Activated CD4-positive, alpha-beta T cell treated with anti-CD3 and anti-CD28 coated beads, Interleukin-10, Interleukin-2, amounts not matched to agents 100 ng/mL and 50 ng/mL, durations not matched to agents 16 hours and 8 hours (primary cell): ENCODE results near the gene CACNG4.

Source experiments
- DNase-seq: peaks from one replicate; pipeline ENCODE4 v3.0.0-alpha.2; 2020

The CACNG4 gene

DNA sequence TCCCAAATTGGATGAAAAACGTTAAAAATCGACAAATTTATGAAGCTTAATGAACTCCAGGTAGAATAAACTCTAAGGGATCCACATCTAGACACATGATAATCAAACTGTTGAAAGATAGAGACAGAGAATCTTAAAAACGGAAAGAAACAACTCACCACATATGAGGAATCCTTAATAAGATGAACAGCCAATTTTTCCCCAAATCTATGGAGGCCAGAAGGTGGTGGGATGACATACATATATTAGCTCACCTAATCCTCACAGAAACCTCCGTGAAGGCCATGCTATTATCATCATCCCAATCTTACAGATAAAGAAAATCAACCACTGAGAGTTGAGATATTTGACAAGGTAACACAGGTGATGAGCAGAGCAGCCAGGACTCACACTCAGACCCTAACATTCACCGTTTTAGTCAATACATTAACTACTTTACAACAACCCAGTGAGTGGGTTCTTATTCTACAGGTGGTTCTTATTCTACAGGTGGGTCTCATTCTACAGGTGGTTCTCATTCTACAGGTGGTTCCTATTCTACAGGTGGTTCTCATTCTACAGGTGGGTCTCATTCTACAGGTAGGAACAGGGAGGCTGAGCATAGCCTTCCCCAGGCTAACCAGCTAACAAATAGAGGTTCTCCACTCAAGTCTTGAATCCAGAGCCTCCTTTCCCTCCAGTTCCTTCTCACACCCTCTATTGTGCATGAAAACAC, 84.7 kb downstream of the CACNG4 start:
- no peak for DNase-seq

DNA sequence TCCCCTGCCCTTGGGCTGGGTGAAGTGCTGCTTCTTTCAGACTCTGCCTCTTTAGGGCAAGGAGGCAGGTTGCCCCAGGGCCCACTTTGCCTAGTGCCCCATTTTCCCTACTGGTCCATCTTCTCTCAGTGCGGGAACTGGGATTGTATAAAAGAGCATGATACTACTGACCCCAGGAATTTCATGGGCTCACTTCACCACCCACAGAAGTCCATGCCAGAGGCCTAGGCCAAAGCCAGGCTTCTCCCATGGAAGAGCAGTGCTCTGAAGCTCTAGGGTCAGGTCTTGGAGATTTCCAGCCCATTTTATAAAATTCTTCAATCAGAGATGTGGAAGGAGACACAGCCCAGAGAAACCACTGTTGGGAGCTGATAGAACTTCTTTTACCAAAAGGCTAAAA, 85.6 kb downstream of the CACNG4 start:
- no peak for DNase-seq

DNA sequence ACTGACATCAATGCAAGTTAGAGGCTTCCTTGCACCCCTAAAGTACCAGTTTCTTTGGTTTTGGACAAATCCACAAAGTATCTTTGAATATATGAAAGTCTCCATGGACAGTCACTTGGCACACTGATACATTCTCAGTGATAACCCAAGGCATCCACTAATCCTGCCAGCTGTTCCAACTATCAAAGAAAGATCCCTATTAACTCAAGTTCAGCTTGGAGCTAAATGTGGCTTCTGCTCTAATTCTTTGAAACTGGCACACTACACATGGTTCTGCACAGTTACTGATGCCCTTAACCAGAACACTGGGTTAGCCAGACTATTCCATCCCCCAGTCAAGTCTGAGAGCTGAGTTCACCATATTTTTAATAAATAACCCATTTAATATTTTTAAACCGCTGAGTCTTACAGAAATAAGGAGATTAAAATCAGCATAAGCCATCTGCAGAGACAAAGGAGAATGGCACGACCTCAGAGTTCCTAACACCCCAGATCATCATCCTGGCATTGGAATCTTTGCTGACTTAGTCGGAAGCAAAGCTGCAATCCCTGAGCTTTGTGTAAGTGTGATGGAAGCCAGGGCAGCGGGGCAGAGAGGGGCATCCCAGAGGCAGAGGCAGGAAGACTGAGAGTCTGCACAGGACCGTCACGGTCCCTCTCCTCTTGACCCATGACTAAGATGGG, 86.1 kb downstream of the CACNG4 start:
- DNase-seq: no peak

DNA sequence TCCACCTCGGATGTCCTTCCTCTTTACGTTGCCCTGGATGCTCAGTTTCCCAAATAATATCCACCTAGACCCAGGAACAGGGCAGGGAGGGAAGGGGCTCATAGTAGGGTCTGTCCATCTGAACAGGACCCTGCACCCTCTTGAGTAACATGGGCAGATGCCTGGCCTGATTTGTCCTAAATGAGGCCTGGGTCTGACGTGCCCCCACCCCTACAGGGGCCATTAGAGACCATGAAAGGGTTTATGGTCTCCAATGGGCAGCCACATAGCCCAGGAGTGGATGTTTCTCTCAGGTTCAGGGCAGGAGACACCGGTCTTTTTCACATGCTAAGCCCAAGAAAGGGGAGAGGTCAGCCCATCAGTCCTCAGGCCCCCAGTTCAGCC, 86.6 kb downstream of the CACNG4 start:
- no peak for DNase-seq

DNA sequence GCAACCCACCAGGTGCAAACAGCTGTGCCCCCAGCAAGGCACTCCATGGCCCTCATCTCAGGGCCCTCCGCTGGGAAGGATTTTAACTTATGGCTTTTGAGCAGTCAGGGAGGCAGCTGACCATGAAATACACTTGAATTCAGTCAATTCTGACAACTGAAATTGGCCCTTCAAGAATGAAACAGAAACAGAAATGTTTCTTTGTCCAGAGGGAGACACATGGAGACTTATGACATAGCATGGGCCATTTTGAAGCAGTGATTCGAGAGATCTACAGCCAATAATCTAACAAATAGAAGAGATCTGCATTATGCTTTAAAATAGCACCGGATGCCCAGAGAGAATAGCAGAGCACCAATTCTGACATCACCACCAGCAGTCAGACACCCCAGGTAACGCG, 87.3 kb downstream of the CACNG4 start:
- no peak for DNase-seq

DNA sequence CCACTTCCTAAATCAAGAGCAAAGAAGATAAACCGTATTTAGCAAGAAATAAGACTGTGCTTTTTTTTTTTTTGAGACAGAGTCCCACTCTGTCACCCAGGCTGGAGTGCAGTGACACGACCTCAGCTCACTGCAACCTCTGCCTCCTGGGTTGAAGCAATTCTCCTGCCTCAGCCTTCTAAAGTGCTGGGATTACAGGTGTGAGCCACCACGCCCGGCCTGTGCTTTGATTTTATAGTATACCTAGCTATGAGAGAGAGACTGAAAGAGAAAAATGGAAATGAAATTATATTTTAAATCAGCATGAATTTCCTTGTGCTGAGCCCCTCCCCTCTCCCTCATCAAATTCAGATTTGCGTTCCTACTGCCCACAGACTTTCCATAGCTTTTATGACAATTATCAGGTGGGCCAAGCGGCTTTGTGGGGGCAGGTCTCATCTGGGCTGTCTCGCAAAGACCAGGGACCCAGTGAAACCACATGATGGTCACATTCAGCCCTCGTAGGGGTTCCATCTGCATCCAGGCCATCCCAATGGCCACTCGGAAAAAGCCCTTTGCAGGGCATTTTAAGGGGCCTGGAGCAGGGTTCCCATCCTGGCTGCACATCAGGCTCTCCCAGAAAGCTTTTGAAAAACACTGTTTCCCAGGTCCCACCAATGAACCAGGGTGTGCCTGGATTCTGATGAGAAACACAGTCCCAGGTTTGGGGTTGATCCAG, 88.4 kb downstream of the CACNG4 start:
- DNase-seq: no peak

DNA sequence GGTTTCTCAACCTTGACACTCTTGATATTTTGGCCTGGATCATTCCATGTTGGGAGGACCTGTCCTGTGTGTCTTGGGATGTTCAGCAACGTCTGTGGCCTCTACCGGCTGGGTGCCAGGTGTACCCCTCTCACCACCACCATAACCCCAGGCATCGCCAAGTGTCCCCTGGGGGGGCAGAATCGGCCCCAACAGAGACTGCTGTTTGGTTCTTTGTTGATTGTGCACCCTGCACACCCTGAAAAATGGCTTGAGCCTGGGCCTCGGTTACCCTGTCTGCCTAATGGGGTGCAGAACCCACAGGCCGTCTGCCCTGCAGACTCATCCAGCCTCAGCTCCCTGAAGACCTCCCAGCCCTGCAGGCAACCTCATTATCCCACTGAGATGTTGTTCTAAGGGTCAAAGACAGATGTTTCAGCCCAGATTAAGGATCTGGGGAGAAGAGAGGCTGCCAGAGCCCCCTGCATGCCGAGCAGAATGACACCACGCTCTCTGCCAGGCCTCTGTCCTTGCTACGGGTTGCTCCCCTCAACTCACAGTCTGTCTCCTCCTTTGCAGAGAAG, 89.0 kb downstream of the CACNG4 start:
- no peak for DNase-seq

DNA sequence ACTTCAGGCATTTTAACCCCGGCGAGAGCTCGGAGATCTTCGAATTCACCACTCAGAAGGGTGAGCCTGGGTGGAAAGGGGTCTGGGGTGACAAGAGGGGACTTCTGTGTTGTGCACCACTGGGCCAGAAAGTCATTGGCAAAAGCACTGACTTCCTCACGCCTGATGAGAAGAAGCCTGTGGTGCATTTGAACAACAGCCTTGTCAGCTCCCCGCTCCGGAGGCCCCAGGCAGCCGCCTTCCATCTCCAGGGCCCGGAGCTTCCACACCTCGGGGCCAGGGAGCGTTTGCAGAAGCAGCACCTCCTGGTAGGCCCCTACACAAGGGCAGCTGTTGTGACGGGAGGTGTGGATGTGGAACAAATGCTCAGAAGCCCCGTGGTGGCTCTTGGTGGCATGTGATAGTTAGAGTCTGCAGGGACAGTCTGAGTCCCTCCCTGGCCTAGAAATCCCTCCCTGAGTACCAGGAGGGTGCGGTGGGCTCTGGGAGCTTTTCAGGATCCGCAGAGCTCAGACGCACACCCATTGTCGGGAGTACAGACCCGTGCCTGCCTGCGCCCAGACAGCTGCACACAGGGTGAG, 89.6 kb downstream of the CACNG4 start:
- DNase-seq: no peak

DNA sequence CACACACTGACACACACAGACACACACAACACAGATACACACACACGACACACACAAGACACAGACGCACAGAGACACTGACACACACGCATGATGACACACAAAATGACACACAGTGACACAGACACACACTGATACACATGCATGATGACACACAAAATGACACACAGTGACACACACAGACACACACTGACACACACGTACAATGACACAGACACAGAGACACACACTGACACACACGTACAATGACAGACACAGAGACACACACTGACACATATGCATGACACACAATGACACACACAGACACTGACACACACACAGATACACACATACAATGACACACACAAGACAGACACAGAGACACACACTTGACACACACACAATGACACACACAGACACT, 90.1 kb downstream of the CACNG4 start:
- DNase-seq: no peak

DNA sequence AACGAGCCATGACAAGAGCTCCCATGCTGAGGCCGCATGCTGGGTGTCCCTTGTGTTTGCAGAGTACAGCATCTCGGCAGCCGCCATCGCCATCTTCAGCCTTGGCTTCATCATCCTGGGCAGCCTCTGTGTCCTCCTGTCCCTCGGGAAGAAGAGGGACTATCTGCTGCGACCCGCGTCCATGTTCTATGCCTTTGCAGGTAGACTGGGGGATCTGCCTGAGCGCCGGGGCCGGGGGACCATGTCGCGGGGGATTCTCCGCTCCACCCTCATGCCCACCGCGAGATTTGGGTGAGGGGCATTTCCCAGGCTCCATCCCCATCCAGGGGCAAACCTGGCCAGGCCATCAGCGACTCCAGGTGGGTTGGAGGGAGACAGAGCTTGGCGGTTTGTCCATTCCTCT, 90.5 kb downstream of the CACNG4 start:
- no peak for DNase-seq

DNA sequence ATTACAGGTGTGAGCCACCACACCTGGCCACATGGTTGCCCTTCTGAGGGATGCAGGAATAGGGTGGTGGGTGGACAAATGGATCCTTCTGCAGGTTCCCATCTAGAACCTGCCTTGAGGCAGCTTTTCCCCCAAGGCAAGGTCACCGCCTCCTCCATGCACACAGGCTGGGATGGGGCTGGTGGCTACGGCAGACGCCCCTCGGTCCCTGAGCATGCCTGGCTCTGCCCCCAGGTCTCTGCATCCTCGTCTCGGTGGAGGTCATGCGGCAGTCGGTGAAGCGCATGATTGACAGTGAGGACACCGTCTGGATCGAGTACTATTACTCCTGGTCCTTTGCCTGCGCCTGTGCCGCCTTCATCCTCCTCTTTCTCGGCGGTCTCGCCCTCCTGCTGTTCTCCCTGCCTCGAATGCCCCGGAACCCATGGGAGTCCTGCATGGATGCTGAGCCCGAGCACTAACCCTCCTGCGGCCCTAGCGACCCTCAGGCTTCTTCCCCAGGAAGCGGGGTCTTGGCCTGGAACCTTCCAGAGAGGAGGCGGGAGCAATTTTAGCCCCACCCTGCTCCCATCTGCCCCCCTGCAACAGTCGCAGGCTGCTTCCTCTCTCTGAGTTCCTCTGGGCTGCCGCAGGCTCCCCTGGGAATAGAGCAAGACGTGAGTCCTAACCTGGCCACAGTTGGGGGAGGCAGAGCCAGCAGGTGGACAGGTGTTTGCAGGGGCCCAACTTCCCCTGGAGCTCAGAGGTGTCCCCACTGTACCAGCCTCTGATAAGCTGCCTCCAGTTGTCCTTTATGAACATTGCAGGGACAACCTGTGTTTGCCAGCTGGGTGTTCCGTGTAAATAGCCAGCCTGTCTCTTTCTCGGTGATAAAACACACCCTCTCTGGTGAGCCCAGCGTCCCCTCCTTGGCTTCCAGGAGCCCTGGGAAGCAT, 91.6 kb downstream of the CACNG4 start:
- DNase-seq: no peak

DNA sequence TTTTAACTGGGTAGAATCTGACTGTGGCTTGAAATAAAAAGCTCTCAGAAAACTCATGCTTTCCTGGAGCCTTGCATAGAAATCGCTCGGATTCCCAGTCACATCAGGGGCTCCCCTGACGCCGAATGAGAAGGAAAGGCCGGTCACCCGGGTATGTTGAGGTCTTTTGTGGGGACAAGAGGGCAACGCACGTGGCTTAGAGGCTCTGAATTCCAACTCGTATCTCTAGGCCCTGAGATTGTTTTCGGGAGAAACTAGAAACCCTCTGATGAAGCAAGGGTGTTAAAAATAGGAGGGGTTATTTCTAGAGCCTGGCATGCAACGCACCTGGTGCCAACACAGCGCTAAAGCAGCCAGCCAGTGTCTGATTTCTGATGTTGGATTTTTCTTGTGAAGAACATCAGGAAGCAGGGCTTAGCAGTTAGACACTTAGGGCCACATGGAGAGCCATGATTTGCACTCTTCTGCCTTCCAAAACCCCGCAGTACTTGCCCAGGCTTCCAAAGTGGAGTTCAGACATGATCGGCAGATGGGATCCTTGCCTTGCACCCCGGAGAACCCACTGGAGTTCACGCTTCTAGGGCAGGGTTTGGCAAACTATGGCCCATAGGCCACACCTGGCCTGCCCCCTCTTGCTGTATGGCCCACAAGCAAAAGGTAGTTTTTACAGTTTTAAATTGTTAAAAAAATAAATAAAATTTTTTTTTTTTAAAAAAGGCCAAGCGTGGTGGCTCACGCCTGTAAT, 92.4 kb downstream of the CACNG4 start:
- no peak for DNase-seq

DNA sequence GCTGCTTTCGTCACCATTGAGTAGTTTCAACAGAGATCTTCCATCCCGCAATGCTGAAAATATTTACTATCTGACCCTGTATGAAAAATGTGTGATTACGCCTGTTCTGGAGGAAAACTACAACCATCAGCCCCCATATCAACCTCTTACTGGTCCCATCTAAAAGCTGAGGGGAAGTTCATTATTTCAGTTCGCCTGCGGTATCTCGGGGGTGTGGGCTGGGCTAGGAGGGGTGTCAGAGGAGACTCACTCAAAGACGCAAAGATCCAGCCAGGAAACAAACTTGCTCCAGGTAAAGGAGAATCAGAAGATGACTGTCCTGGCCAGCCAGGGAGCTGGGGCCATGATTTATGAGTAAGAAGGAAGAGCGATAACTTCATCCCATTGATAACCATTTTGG, 93.5 kb downstream of the CACNG4 start:
- DNase-seq: no peak

DNA sequence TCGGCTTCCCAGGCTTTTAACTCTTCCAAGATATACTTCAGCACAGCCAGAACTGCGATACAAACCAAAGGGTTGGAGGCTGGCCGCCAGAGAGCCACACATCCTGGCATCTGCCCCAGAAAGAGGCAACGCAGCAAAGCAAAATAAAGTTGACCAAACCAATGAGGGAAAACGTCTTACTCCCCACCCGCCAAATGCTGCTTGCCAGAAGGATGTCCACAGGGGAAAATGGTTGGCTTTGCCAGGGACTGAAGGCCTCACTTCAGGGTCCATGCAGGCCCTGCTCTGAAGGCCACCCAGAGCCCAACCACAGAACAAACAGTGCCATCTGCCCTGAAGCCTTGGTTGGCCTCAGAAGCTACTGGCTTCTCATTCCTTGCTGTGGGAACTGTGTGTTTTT, 94.9 kb downstream of the CACNG4 start:
- no peak for DNase-seq

DNA sequence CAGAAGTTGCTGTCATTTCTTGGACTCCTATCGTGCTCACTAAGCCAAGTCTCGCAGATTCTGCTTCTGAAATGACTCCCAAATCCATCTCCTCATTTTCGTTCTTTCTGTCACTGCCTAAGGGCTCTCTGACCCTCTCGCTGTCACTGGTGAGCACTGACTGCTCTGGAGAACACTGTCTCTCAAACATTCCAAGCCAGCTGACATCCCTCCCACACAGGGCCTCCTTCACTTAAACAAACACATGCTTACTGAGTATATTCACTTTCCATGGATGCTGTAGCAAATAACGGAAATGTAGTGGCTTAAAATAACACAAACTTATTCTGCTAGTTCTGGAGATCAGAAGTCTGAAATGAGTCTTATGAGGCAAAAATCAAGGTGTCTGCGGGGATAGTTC, 98.6 kb downstream of the CACNG4 start:
- DNase-seq: no peak

DNA sequence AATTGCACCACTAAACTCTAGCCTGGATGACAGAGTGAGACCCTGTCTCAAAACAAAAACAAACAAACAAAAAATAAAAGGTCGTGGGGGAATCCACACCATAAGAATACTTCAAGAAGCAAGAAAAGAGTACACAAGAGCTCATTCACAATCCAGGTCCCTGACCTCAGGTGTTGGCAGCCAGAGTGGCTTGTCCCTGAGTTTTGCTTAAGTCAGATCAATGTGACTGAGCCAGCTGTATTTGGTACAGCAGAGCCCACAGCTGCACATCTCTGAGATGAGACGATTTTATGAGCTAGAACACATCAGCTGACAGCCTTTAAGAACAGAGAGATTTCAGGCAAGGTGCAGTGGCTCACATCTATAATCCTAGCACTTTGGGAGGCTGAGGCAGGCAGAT, 102.2 kb downstream of the CACNG4 start:
- no peak for DNase-seq

DNA sequence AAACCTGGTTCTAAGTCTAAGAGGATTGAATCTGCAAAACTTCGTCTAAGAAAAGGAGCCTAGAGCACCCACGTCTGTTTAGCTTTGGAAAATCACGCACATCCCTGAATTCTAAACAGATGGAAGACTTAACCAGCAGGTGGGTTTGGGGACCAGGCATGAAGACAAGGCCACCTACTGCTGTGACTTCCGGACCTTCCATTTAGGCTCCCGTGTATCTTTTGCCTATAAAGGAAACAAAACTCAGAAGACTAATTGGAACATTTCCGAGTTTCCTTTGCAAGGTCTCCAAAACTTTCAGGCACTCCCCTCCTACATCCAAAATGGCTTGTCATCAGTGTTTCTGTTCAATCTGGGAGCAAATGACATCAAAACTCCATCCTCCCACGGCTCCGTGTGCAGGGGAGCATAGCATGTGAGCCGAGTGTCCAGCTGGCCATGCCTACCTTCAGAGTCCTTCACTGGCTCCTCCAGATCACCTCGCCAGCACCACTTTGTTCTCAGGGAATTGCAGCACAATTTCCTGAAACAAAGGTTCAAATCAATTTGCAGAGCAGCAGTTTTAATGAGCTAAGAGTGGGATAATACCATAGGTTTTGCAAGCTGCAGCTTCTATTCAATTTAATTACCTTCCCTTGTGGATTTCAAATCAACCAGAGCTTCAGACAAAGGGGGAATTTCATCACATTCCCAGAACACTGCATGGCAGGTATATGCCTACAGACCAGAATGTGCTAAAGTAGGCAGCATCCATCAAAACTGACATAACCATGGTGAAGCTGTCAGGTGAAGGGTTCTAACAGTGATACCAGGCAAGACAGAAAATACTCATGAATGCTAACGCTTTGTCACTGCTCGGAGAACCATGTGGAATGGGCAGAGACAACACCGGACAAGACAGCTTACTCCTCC, 103.3 kb downstream of the CACNG4 start:
- DNase-seq: no peak

DNA sequence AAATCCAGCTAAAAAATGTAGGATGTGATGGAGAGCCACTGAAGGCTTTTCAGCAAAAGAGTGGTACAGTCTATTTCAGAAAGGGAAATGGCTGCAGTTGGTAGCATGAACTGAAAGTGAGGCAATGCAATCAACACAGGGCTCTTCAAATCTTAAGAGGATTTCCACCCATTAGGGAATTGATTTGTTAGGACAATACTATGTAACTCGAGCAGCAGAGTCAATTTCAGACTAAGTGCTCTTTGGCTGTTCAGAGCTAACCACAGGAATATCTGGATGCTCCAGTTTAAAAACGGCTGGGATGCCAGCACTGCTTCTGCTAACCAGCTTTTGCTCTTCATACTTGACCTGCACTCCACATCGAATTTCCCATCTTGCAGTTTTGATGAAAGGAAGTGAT, 104.5 kb downstream of the CACNG4 start:
- no peak for DNase-seq

DNA sequence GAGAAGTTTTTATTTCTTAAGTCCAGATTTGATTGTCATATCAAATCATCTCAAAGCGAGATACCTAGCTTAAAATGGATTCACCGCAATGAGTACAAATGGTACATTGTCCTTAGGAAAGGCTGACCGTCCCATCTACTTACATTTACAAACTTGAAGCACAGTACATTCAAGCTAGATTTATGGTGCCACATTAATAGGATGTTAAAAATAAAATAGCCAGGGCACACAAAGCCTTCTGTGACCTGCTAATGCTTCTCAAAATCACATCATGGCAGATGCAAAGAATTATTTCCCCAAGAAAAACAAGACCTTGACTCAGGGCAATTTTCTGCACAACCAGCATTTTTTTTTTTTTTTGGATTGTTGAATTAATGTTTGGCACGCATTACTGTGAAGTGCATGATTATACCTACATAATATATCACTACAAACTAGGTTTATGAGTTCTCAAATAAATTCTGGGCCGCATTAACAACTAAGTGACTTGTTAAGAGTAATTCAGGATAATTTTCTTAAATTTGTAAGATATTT, 105.2 kb downstream of the CACNG4 start:
- DNase-seq: no peak

DNA sequence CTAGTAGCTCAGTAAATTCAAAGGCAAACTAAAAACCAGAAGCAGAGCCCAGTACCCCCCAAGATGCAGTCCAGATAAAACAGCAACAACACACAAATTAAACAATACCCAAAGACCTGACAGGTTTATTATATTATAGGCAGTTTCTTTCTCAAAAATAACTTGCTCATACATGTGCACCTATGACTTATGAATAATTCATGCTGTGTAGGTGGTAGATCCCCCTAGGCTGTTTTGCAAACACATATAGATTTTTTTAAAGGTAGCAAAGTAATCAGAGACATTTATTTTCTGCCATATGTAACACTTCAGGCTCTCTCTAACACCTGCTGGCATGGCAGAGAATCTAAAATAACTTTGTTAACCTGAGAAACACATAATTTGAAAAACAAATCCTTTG, 107.1 kb downstream of the CACNG4 start:
- no peak for DNase-seq
